Ascending aorta (tissue), 2 donors: ENCODE results near the gene ADORA2B. TPM values are rescaled to one million over a fixed set of nuclear protein-coding genes. Genes with fewer than 3 reads are reported as not detected.

ENCODE experiments used
- DNase-seq, 2 donors: peaks; one replicate each; pipeline ENCODE4 v3.0.0-alpha.2; 2019; ENCODE audit warnings: low spot score in 2 of 2
- H3K27ac ChIP-seq, 2 donors: fragments of 200-600 bp; sonication (generic); one replicate each; pipeline ENCODE4 v1.5.1; 2016 to 2017; ENCODE audit warnings: mild to moderate bottlenecking in 1 of 2
- H3K27me3 ChIP-seq: fragments of 200-600 bp; sonication (generic); one replicate; pipeline ENCODE4 v1.5.1; 2017
- H3K36me3 ChIP-seq, 2 donors: fragments of 200-600 bp; sonication (generic); one replicate each; pipeline ENCODE4 v1.5.1; 2016
- H3K4me1 ChIP-seq, 2 donors: fragments of 200-600 bp; sonication (generic); one replicate each; pipeline ENCODE4 v1.5.1; 2016 to 2017; ENCODE audit warnings: mild to moderate bottlenecking in 1 of 2
- H3K4me3 ChIP-seq, 2 donors: fragments of 200-600 bp; sonication (generic); one replicate each; pipeline ENCODE4 v1.5.1; 2016 to 2017; ENCODE audit warnings: mild to moderate bottlenecking in 1 of 2
- H3K9me3 ChIP-seq, 2 donors: fragments of 200-600 bp; sonication (generic); one replicate each; pipeline ENCODE4 v1.5.1; 2016
- CTCF ChIP-seq, 3 experiments: fragments of 200-600 bp in 2 of 3; fragments of 450-650 bp in 1 of 3; sonication (generic) in 2 of 3; IDR thresholded peaks; one replicate each; pipeline ENCODE4 v1.5.1; 2016 to 2019; ENCODE audit warnings: antibody characterized with exemption in 3 of 3, mild to moderate bottlenecking in 1 of 3, moderate library complexity in 1 of 3
- intact Hi-C: fragments of 100-400 bp; cut with DNase I; formaldehyde crosslinking; loops from one replicate; pipeline ENCODE4 v1.15.1; 2023
- total RNA-seq: library from RNA; depleted of rRNA; stranded (reverse); fragments of >200 nt; gene quantifications from one replicate; pipeline ENCODE4 v1.1.0, GENCODE V29; 2016

Gene ADORA2B
- total RNA-seq, 1 donor from 2014 or later = not detected

GRCh38 chr17:15981208-15981607 lies 36.3 kb downstream of the ADORA2B start:
- no peak overlapping the region for H3K27ac ChIP-seq
- no peaks in the 10 kb centered on the region for H3K27me3 ChIP-seq
- no peaks in the 10 kb centered on the region for H3K9me3 ChIP-seq
- no peak for DNase-seq
- intact Hi-C loops = no loop called here
- peaks cover 40 to 63% of the 10 kb centered on the region in 2 donors for H3K36me3 ChIP-seq
- TF ChIP-seq CTCF (IDR thresholded peaks at IDR 0.05) = no peak
- no peaks in the 10 kb centered on the region for H3K4me1 ChIP-seq
- H3K4me3 ChIP-seq = no peak overlapping the region

GRCh38 chr17:15981646-15982580 lies 37.0 kb downstream of the ADORA2B start:
- intact Hi-C loops = no loop called here
- Histone ChIP-seq H3K36me3 (peaks cover 40 to 70% of the 10 kb centered on the region in 2 donors), H3K4me3 (no peak overlapping the region), H3K27me3 (no peaks in the 10 kb centered on the region), H3K4me1 (no peaks in the 10 kb centered on the region), H3K27ac (no peak overlapping the region), H3K9me3 (no peaks in the 10 kb centered on the region)
- TF ChIP-seq CTCF (IDR thresholded peaks at IDR 0.05) = no peak
- DNase-seq = no peak

DNA sequence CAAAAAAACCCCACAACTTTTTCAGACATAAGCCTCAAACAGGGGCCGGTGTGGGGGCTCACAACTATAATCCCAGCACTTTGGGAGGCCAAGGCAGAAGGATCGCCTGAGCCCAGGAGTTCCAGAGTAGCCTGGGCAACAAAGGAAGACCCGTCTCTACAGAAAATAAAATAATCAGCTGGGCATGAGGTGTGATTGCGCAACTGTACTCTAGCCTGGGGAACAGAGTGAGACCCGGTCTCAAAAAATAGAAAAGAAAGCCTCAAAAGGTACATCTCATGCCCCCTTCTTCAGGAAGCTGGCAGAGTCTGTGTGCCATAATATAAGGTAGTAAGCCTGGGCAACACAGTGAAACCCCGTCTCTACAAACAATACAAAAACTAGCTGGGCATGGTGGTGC lies 51.4 kb downstream of the ADORA2B start:
- intact Hi-C loops = no loop called here
- Histone ChIP-seq H3K9me3 (no peaks in the 10 kb centered on the region), H3K4me3 (no peak overlapping the region), H3K27ac (no peak overlapping the region), H3K4me1 (peaks cover 9 to 12% of the 10 kb centered on the region in 2 donors), H3K36me3 (peaks cover 3 to 15% of the 10 kb centered on the region in 2 donors), H3K27me3 (no peaks in the 10 kb centered on the region)
- TF ChIP-seq CTCF (IDR thresholded peaks at IDR 0.05) = no peak
- DNase-seq = no peak

GRCh38 chr17:15998031-15998562 lies 53.2 kb downstream of the ADORA2B start:
- no peak for DNase-seq
- no peaks in the 10 kb centered on the region for H3K9me3 ChIP-seq
- H3K4me3 ChIP-seq = peak overlapping the region in 1 of 2 donors; percentile 75
- no peak for TF ChIP-seq CTCF (IDR thresholded peaks at IDR 0.05)
- intact Hi-C loops = loop anchor here (2.0 kb wide), 2 partner anchors 169 to 737 kb away; no protein-coding TSS in a partner anchor
- peaks cover 9 to 12% of the 10 kb centered on the region in 2 donors for H3K4me1 ChIP-seq
- H3K27ac ChIP-seq = no peak overlapping the region
- no peaks in the 10 kb centered on the region for H3K27me3 ChIP-seq
- peaks cover 9 to 23% of the 10 kb centered on the region in 2 donors for H3K36me3 ChIP-seq

- peak; percentile 82 to 97 for DNase-seq
- Histone ChIP-seq H3K4me1 (peaks cover 9 to 12% of the 10 kb centered on the region in 2 donors), H3K9me3 (no peaks in the 10 kb centered on the region), H3K36me3 (peaks cover 21 to 30% of the 10 kb centered on the region in 2 donors), H3K27me3 (no peaks in the 10 kb centered on the region), H3K27ac (peak within 1 kb of the TSS; percentile 93 to 96), H3K4me3 (peak within 1 kb of the TSS; percentile 75 to 82)
- intact Hi-C loops = loop anchor here (2.0 kb wide), 2 partner anchors 171 to 739 kb away; no protein-coding TSS in a partner anchor
- no peak for TF ChIP-seq CTCF (IDR thresholded peaks at IDR 0.05)
Measured at GRCh38 chr17:15999141-15999973, 54.4 kb downstream of the ADORA2B start, which contains the start of the genes TTC19 and ZSWIM7. TTC19 (plus strand) TSS chr17:15999824; CDS start chr17:15999849, 25 bp downstream. ZSWIM7 (minus strand) TSS chr17:15999704; CDS start chr17:15999594, 110 bp downstream.
